Mesendoderm (in vitro differentiated cells): ENCODE measurements around the gene ONECUT1. TPM values are rescaled to one million over a fixed set of nuclear protein-coding genes. Genes with fewer than 3 reads are reported as not detected.
"Not testable (repeated sequence)": the region's sequence is repeated elsewhere in the genome, so short reads cannot be mapped to it uniquely, and the experiment has no call there.

Experiments used
- DNase-seq: peaks from one replicate; pipeline ENCODE4 v3.0.0; 2013
- H2AK5ac ChIP-seq: 2 replicates; pipeline ENCODE4 v1.6.1; 2013; ENCODE audit warnings: low read length, inconsistent platforms
- H2BK120ac ChIP-seq: 2 replicates; pipeline ENCODE4 v1.6.1; 2013; ENCODE audit warnings: low read depth, mild to moderate bottlenecking, low read length, moderate library complexity, mixed read lengths
- H2BK15ac ChIP-seq: replicated peaks from 2 replicates; pipeline ENCODE4 v1.6.1; 2013; ENCODE audit warnings: low read depth, mild to moderate bottlenecking, moderate library complexity
- H2BK5ac ChIP-seq: 2 replicates; pipeline ENCODE4 v1.6.1; 2013; ENCODE audit warnings: low read length, inconsistent platforms
- H3K18ac ChIP-seq: 2 replicates; pipeline ENCODE4 v1.6.1; 2013; ENCODE audit warnings: mild to moderate bottlenecking, low read length, mixed read lengths
- H3K23ac ChIP-seq: one replicate; pipeline ENCODE4 v1.6.1; 2013; ENCODE audit warnings: low read length
- H3K27ac ChIP-seq: 2 replicates; pipeline ENCODE4 v1.5.1; 2013; ENCODE audit warnings: low read depth, mild to moderate bottlenecking, inconsistent platforms, low read length, moderate library complexity
- H3K27me3 ChIP-seq: 2 replicates; pipeline ENCODE4 v1.6.1; 2013; ENCODE audit warnings: low read length, control low read depth, mild to moderate bottlenecking, inconsistent platforms; ENCODE audit not compliant: insufficient read depth, poor library complexity
- H3K36me3 ChIP-seq: 2 replicates; pipeline ENCODE4 v1.6.1; 2013; ENCODE audit warnings: low read length, inconsistent platforms; ENCODE audit not compliant: control insufficient read depth, insufficient read depth
- H3K4ac ChIP-seq: one replicate; pipeline ENCODE4 v1.6.1; 2013; ENCODE audit warnings: low read depth, mild to moderate bottlenecking, low read length, moderate library complexity
- H3K4me1 ChIP-seq: 2 replicates; pipeline ENCODE4 v1.6.1; 2013; ENCODE audit warnings: low read depth, low read length, inconsistent platforms; ENCODE audit not compliant: control insufficient read depth
- H3K4me2 ChIP-seq: 2 replicates; pipeline ENCODE4 v1.6.1; 2013; ENCODE audit warnings: low read length
- H3K4me3 ChIP-seq: 2 replicates; pipeline ENCODE4 v1.5.1; 2013; ENCODE audit warnings: mild to moderate bottlenecking, low read length
- H3K56ac ChIP-seq: one replicate; pipeline ENCODE4 v1.6.1; 2013; ENCODE audit warnings: low read length
- H3K79me1 ChIP-seq: 2 replicates; pipeline ENCODE4 v1.6.1; 2013; ENCODE audit warnings: low read length, inconsistent platforms
- H3K79me2 ChIP-seq: 2 replicates; pipeline ENCODE4 v1.6.1; 2013; ENCODE audit warnings: mild to moderate bottlenecking, low read length; ENCODE audit not compliant: control insufficient read depth, insufficient read depth
- H3K9ac ChIP-seq: 2 replicates; pipeline ENCODE4 v1.6.1; 2013; ENCODE audit warnings: low read length, inconsistent platforms
- H4K5ac ChIP-seq: one replicate; pipeline ENCODE4 v1.6.1; 2013; ENCODE audit warnings: low read length
- H4K8ac ChIP-seq: one replicate; pipeline ENCODE4 v1.6.1; 2013; ENCODE audit warnings: low read depth, mild to moderate bottlenecking, control low read depth, low read length, moderate library complexity
- WGBS: extraction: QIAGEN DNeasy Blood & Tissue Kit; methylation state at CpG from one replicate; pipeline ENCODE4 v1.1.7; 2013; ENCODE audit warnings: low lambda C conversion rate, missing lambda C conversion rate; ENCODE audit not compliant: insufficient coverage; ENCODE audit errors: extremely low coverage; 5-methylcytosine and 5-hydroxymethylcytosine counted together
- polyA plus RNA-seq, 2 experiments: library from polyadenylated mRNA; stranded (reverse); fragments of 200-250 nt; gene quantifications; one replicate each; pipeline ENCODE4 v1.2.3, GENCODE V29; 2013

ONECUT1 gene
- 1.0 TPM for polyA plus RNA-seq (2013, experiment 1 of 2)
- polyA plus RNA-seq (2013, experiment 2 of 2): 0.88 TPM

GRCh38 chr15:52790169-52790708 lies at the start of gene ONECUT1:
TSS of gene ONECUT1 (minus strand) at chr15:52790336. CDS start at chr15:52789884, 452 bp downstream.
- WGBS: no CpG with 5 or more reads among the region's 64 CpGs
- DNase-seq: peak; percentile 72
- Histone ChIP-seq H2BK15ac (peak within 1 kb of the TSS; percentile 4), H3K56ac (peak within 1 kb of the TSS; percentile 91), H3K4me2 (peak within 1 kb of the TSS; percentile 95), H2AK5ac (no peak within 1 kb of the TSS), H3K36me3 (no peaks in the 10 kb centered on the region), H3K9ac (peak within 1 kb of the TSS; percentile 76), H4K8ac (no peak within 1 kb of the TSS), H3K79me2 (no peaks in the 10 kb centered on the region), H3K79me1 (no peaks in the 10 kb centered on the region), H3K18ac (no peak within 1 kb of the TSS), H3K4me1 (peaks cover 10% of the 10 kb centered on the region), H3K27me3 (peaks cover 73% of the 10 kb centered on the region), H4K5ac (no peak within 1 kb of the TSS), H2BK5ac (no peak within 1 kb of the TSS), H3K4me3 (peak within 1 kb of the TSS; percentile 30), H3K23ac (peak within 1 kb of the TSS; percentile 45), H2BK120ac (no peak within 1 kb of the TSS), H3K27ac (no peak within 1 kb of the TSS), H3K4ac (no peak within 1 kb of the TSS)

- H2BK120ac ChIP-seq: no peak overlapping the region
- H2AK5ac ChIP-seq: no peak overlapping the region
- H4K8ac ChIP-seq: no peak overlapping the region
- no peaks in the 10 kb centered on the region for H3K27me3 ChIP-seq
- DNase-seq: no peak
- H4K5ac ChIP-seq: no peak overlapping the region
- no peaks in the 10 kb centered on the region for H3K4me1 ChIP-seq
- WGBS: 100% methylated on average over 2 of the region's 3 CpGs
- H3K23ac ChIP-seq: no peak overlapping the region
- no peaks in the 10 kb centered on the region for H3K79me2 ChIP-seq
- no peak overlapping the region for H2BK15ac ChIP-seq
- H3K4me3 ChIP-seq: no peak overlapping the region
- H3K79me1 ChIP-seq: no peaks in the 10 kb centered on the region
- H3K4ac ChIP-seq: no peak overlapping the region
- no peak overlapping the region for H3K4me2 ChIP-seq
- no peak overlapping the region for H3K9ac ChIP-seq
- no peak overlapping the region for H3K18ac ChIP-seq
- H3K27ac ChIP-seq: no peak overlapping the region
- H3K56ac ChIP-seq: no peak overlapping the region
- H2BK5ac ChIP-seq: no peak overlapping the region
- no peaks in the 10 kb centered on the region for H3K36me3 ChIP-seq
These were observed 44.2 kb upstream of the ONECUT1 start for GRCh38 chr15:52834379-52834778.

- H2BK15ac ChIP-seq, H4K5ac ChIP-seq, H3K18ac ChIP-seq, H3K27me3 ChIP-seq, H3K9ac ChIP-seq, H3K27ac ChIP-seq, H3K36me3 ChIP-seq, H2BK5ac ChIP-seq, H4K8ac ChIP-seq, H3K4me3 ChIP-seq, H3K4me2 ChIP-seq, DNase-seq, H3K79me2 ChIP-seq, H2BK120ac ChIP-seq, H3K4me1 ChIP-seq, H2AK5ac ChIP-seq, H3K23ac ChIP-seq, H3K56ac ChIP-seq, H3K79me1 ChIP-seq, H3K4ac ChIP-seq: not testable (repeated sequence)
- WGBS: no CpG with 5 or more reads among the region's 14 CpGs
These were observed 34.2 kb upstream of the ONECUT1 start for GRCh38 chr15:52824169-52824942.

DNA sequence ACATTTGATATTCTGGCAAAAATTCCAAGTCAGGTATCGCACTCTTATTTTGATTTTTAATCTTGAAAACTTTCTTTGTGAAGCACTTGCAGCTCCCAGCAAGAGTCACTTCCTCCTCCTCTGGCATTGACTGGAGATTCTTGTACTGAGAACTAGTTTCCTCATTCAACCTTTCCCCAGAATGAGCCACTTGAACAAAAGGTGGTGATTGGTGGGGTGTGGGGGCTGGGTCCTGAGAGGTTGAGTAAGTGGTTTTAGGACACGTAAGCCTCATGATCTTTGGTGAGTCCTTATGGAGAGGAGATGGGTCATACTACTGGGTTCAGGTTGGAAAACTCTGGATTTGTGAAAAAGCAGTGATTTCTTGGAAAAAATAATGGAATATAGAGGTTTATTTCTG lies 32.3 kb upstream of the ONECUT1 start:
- peak; percentile 30 for DNase-seq
- H2BK5ac ChIP-seq: no peak overlapping the region
- no peaks in the 10 kb centered on the region for H3K79me1 ChIP-seq
- H3K27me3 ChIP-seq: no peaks in the 10 kb centered on the region
- H3K79me2 ChIP-seq: no peaks in the 10 kb centered on the region
- WGBS: no CpG with 5 or more reads among the region's 2 CpGs
- no peak overlapping the region for H3K9ac ChIP-seq
- no peak overlapping the region for H3K56ac ChIP-seq
- no peak overlapping the region for H3K4ac ChIP-seq
- H3K23ac ChIP-seq: no peak overlapping the region
- no peak overlapping the region for H3K4me2 ChIP-seq
- H4K8ac ChIP-seq: no peak overlapping the region
- H3K4me3 ChIP-seq: no peak overlapping the region
- H2BK120ac ChIP-seq: no peak overlapping the region
- H2AK5ac ChIP-seq: no peak overlapping the region
- no peak overlapping the region for H3K18ac ChIP-seq
- no peak overlapping the region for H3K27ac ChIP-seq
- no peaks in the 10 kb centered on the region for H3K4me1 ChIP-seq
- no peak overlapping the region for H2BK15ac ChIP-seq
- no peaks in the 10 kb centered on the region for H3K36me3 ChIP-seq
- H4K5ac ChIP-seq: no peak overlapping the region

GRCh38 chr15:52819253-52819652 lies 29.1 kb upstream of the ONECUT1 start:
- no peaks in the 10 kb centered on the region for H3K36me3 ChIP-seq
- no peak overlapping the region for H3K56ac ChIP-seq
- H3K18ac ChIP-seq: no peak overlapping the region
- H4K5ac ChIP-seq: no peak overlapping the region
- H3K27ac ChIP-seq: no peak overlapping the region
- no peak overlapping the region for H2AK5ac ChIP-seq
- H3K79me1 ChIP-seq: no peaks in the 10 kb centered on the region
- no peak overlapping the region for H3K23ac ChIP-seq
- no peak overlapping the region for H3K4me2 ChIP-seq
- H2BK120ac ChIP-seq: no peak overlapping the region
- H3K4me1 ChIP-seq: no peaks in the 10 kb centered on the region
- WGBS: no CpG with 5 or more reads among the region's 4 CpGs
- H4K8ac ChIP-seq: no peak overlapping the region
- no peak overlapping the region for H3K4me3 ChIP-seq
- H3K9ac ChIP-seq: no peak overlapping the region
- no peak overlapping the region for H2BK15ac ChIP-seq
- H3K27me3 ChIP-seq: no peaks in the 10 kb centered on the region
- no peak overlapping the region for H2BK5ac ChIP-seq
- no peak for DNase-seq
- no peak overlapping the region for H3K4ac ChIP-seq
- H3K79me2 ChIP-seq: no peaks in the 10 kb centered on the region
